Uterus (tissue), 4 donors: ENCODE results near the gene SND1. TPM values are rescaled to one million over a fixed set of nuclear protein-coding genes. Genes with fewer than 3 reads are reported as not detected.

Experiments used
- DNase-seq, 2 donors: peaks; one replicate each; pipeline ENCODE4 v3.0.0-alpha.2; 2019 to 2020
- H3K27ac ChIP-seq, 2 donors: fragments of 200-600 bp; sonication (generic); 1 replicate in 1 of 2; 2 replicates in 1 of 2; pipeline ENCODE4 v1.5.1; 2016 to 2018
- H3K27me3 ChIP-seq, 2 donors: fragments of 200-600 bp; sonication (generic); one replicate each; pipeline ENCODE4 v1.5.1; 2018 to 2019; ENCODE audit warnings: control low read depth in 1 of 2
- H3K36me3 ChIP-seq, 2 donors: fragments of 200-600 bp; sonication (generic); one replicate each; pipeline ENCODE4 v1.5.1; 2019; ENCODE audit warnings: control low read depth in 1 of 2
- H3K4me1 ChIP-seq, 2 donors: fragments of 200-600 bp; sonication (generic); one replicate each; pipeline ENCODE4 v1.5.1; 2018 to 2019; ENCODE audit warnings: control low read depth in 1 of 2
- H3K4me3 ChIP-seq, 2 donors: fragments of 200-600 bp; sonication (generic); 1 replicate in 1 of 2; 2 replicates in 1 of 2; pipeline ENCODE4 v1.5.1; 2018 to 2019; ENCODE audit warnings: mild to moderate bottlenecking in 1 of 2
- H3K9me3 ChIP-seq, 2 donors: fragments of 200-600 bp; sonication (generic); one replicate each; pipeline ENCODE4 v1.5.1; 2019; ENCODE audit warnings: control low read depth in 1 of 2
- POLR2A ChIP-seq, 2 donors: fragments of 450-650 bp; IDR thresholded peaks; one replicate each; pipeline ENCODE4 v1.6.1; 2016; ENCODE audit warnings: antibody characterized with exemption in 2 of 2, mild to moderate bottlenecking in 1 of 2, moderate library complexity in 1 of 2
- intact Hi-C: fragments of 100-400 bp; cut with DNase I; formaldehyde crosslinking; loops from one replicate; pipeline ENCODE4 v1.15.1; 2023; ENCODE audit warnings: low total_unique reads
- total RNA-seq, 4 donors: library from RNA; depleted of rRNA in 3 of 4; stranded (reverse); fragments of >200 nt in 3 of 4; gene quantifications; one replicate each; pipeline versions ENCODE4 v1.1.0 to v1.2.4, GENCODE V29; 2014 to 2023
- TF ChIP-seq, protein P1 (sequence below), 4 experiments: fragments of 200-600 bp in 2 of 4; fragments of 450-650 bp in 2 of 4; sonication (generic) in 2 of 4; IDR thresholded peaks; one replicate each; pipeline ENCODE4 v1.5.1; 2016 to 2019; ENCODE audit warnings: antibody characterized with exemption in 4 of 4, mild to moderate bottlenecking in 2 of 4, moderate library complexity in 1 of 4
- donor health status: DM: yes; HTN: yes; CAD: no.

The SND1 gene
- total RNA-seq, 4 donors from 2014 or later = 54.8 to 192 (median 117) TPM

- Histone ChIP-seq H3K4me1 (no peaks in the 10 kb centered on the region), H3K27me3 (no peaks in the 10 kb centered on the region), H3K36me3 (no peaks in the 10 kb centered on the region), H3K27ac (no peak overlapping the region), H3K9me3 (peaks cover 0 to 5% of the 10 kb centered on the region in 2 donors), H3K4me3 (no peak overlapping the region)
- intact Hi-C loops = loop anchor here (10.0 kb wide), 1 partner anchor 492 kb away; no protein-coding TSS in a partner anchor
- TF ChIP-seq, protein P1, sequence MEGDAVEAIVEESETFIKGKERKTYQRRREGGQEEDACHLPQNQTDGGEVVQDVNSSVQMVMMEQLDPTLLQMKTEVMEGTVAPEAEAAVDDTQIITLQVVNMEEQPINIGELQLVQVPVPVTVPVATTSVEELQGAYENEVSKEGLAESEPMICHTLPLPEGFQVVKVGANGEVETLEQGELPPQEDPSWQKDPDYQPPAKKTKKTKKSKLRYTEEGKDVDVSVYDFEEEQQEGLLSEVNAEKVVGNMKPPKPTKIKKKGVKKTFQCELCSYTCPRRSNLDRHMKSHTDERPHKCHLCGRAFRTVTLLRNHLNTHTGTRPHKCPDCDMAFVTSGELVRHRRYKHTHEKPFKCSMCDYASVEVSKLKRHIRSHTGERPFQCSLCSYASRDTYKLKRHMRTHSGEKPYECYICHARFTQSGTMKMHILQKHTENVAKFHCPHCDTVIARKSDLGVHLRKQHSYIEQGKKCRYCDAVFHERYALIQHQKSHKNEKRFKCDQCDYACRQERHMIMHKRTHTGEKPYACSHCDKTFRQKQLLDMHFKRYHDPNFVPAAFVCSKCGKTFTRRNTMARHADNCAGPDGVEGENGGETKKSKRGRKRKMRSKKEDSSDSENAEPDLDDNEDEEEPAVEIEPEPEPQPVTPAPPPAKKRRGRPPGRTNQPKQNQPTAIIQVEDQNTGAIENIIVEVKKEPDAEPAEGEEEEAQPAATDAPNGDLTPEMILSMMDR (IDR thresholded peaks at IDR 0.05) = no peak
- TF ChIP-seq POLR2A (IDR thresholded peaks at IDR 0.05) = no peak
- no peak for DNase-seq
Observed at GRCh38 chr7:127713006-127713405, 61.0 kb downstream of the SND1 start.

GRCh38 chr7:127713758-127714157, 61.8 kb downstream of the SND1 start:
- Histone ChIP-seq H3K4me1 (no peaks in the 10 kb centered on the region), H3K9me3 (peaks cover 0 to 5% of the 10 kb centered on the region in 2 donors), H3K4me3 (no peak overlapping the region), H3K27ac (no peak overlapping the region), H3K27me3 (no peaks in the 10 kb centered on the region), H3K36me3 (no peaks in the 10 kb centered on the region)
- no peak for DNase-seq
- TF ChIP-seq, protein P1 (IDR thresholded peaks at IDR 0.05) = no peak
- TF ChIP-seq POLR2A (IDR thresholded peaks at IDR 0.05) = no peak
- intact Hi-C loops = loop anchor here (10.0 kb wide), 1 partner anchor 491 kb away; no protein-coding TSS in a partner anchor

DNA sequence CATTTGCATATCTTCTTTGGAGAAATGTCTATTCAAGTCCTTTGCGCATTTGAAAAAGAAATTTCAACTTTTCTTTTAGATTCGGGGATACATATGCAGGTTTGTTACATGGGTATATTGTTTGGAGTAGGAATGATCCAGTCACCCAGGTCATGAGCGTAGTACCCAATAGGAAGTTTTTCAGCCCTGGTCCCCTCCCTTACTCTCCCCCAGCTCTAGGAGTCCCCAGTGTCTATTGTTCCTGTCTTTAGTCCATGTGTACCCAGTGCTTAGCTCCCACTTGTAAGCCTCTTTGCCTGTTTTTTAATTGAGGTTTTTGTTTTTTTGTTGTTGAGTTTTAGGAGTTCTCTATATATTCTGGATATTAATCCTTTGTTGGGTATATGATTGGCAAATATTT, 63.3 kb downstream of the SND1 start:
- no peak overlapping the region for H3K27ac ChIP-seq
- H3K27me3 ChIP-seq = no peaks in the 10 kb centered on the region
- DNase-seq = no peak
- H3K9me3 ChIP-seq = peaks cover 0 to 5% of the 10 kb centered on the region in 2 donors
- H3K36me3 ChIP-seq = no peaks in the 10 kb centered on the region
- H3K4me3 ChIP-seq = no peak overlapping the region
- no peak for TF ChIP-seq POLR2A (IDR thresholded peaks at IDR 0.05)
- TF ChIP-seq, protein P1 (IDR thresholded peaks at IDR 0.05) = no peak
- H3K4me1 ChIP-seq = no peaks in the 10 kb centered on the region
- intact Hi-C loops = loop anchor here (10.0 kb wide), 1 partner anchor 490 kb away; no protein-coding TSS in a partner anchor

- H3K36me3 ChIP-seq = no peaks in the 10 kb centered on the region
- no peak overlapping the region for H3K27ac ChIP-seq
- intact Hi-C loops = loop anchor here (10.0 kb wide), 1 partner anchor 489 kb away; no protein-coding TSS in a partner anchor
Observed at GRCh38 chr7:127715901-127716300, 63.9 kb downstream of the SND1 start.

More at GRCh38 chr7:127715901-127716300, 63.9 kb downstream of the SND1 start:
- peaks cover 0 to 5% of the 10 kb centered on the region in 2 donors for H3K9me3 ChIP-seq
- DNase-seq = no peak
- H3K27me3 ChIP-seq = no peaks in the 10 kb centered on the region
- no peaks in the 10 kb centered on the region for H3K4me1 ChIP-seq
- TF ChIP-seq POLR2A (IDR thresholded peaks at IDR 0.05) = no peak
- TF ChIP-seq, protein P1 (IDR thresholded peaks at IDR 0.05) = no peak
- H3K4me3 ChIP-seq = no peak overlapping the region
